OCI-LY7 (cell line): ENCODE results near the gene SEMA7A.

Experiments used
- CTCF ChIP-seq: fragments of 200-600 bp; sonication (generic); conservative IDR thresholded peaks from 2 replicates; pipeline ENCODE4 v1.5.1; 2014; ENCODE audit warnings: mild to moderate bottlenecking, antibody characterized with exemption, low read length, moderate library complexity, mixed read lengths
- EZH2phosphoT487 ChIP-seq: fragments of 200-600 bp; sonication (generic); IDR thresholded peaks from 2 replicates; pipeline ENCODE4 v1.6.1; 2018; ENCODE audit warnings: low read depth, borderline replicate concordance, mild to moderate bottlenecking, mixed run types, antibody characterized with exemption, low read length, moderate library complexity, mixed read lengths

GRCh38 chr15:74384566-74384880 is 49.2 kb downstream of the SEMA7A start:
- TF ChIP-seq EZH2phosphoT487 (no peak), CTCF (no peak)
